Adipocyte (in vitro differentiated cells): ENCODE measurements around the gene CELF1.

ENCODE experiments used
- DNase-seq: peaks from one replicate; pipeline ENCODE4 v3.0.0-alpha.2; 2015; ENCODE audit warnings: low read depth
- H3K27me3 ChIP-seq: replicated peaks from 2 replicates; pipeline ENCODE4 v1.7.0; 2013; ENCODE audit warnings: mild to moderate bottlenecking, low read length, moderate library complexity; ENCODE audit not compliant: control insufficient read depth, insufficient read depth
- H3K36me3 ChIP-seq: 2 replicates; pipeline ENCODE4 v1.7.0; 2013; ENCODE audit warnings: low read length, mild to moderate bottlenecking, moderate library complexity; ENCODE audit not compliant: control insufficient read depth, insufficient read depth, severe bottlenecking
- H3K4me1 ChIP-seq: 2 replicates; pipeline ENCODE4 v1.7.0; 2013; ENCODE audit warnings: mild to moderate bottlenecking, low read length, moderate library complexity; ENCODE audit not compliant: control insufficient read depth, insufficient read depth
- H3K4me3 ChIP-seq: 2 replicates; pipeline ENCODE4 v1.7.0; 2013; ENCODE audit warnings: mild to moderate bottlenecking, low read length, moderate library complexity
- H3K9ac ChIP-seq: 2 replicates; pipeline ENCODE4 v1.7.0; 2013; ENCODE audit warnings: mild to moderate bottlenecking, low read length, moderate library complexity
- H3K9me3 ChIP-seq: 2 replicates; pipeline ENCODE4 v1.7.0; 2013; ENCODE audit warnings: mild to moderate bottlenecking, low read length, moderate library complexity; ENCODE audit not compliant: control insufficient read depth

Gene CELF1

GRCh38 chr11:47552566-47553405, at the start of gene CELF1:
CELF1 (minus strand) TSS chr11:47553132; CDS start chr11:47499523, 53,609 bp downstream.
- Histone ChIP-seq H3K4me1 (peaks cover 20% of the 10 kb centered on the region), H3K9me3 (no peaks in the 10 kb centered on the region), H3K27me3 (no peaks in the 10 kb centered on the region), H3K36me3 (no peaks in the 10 kb centered on the region), H3K9ac (peak within 1 kb of the TSS; percentile 99), H3K4me3 (peak within 1 kb of the TSS; percentile 92)
- DNase-seq = peak; percentile 98

- no peaks in the 10 kb centered on the region for H3K36me3 ChIP-seq
- peaks cover 8% of the 10 kb centered on the region for H3K27me3 ChIP-seq
Observed at GRCh38 chr11:47599902-47600301, 47.0 kb upstream of the CELF1 start.

GRCh38 chr11:47595967-47596366, 43.0 kb upstream of the CELF1 start:
- Histone ChIP-seq H3K36me3 (no peaks in the 10 kb centered on the region), H3K4me3 (no peak overlapping the region), H3K4me1 (peaks cover 4% of the 10 kb centered on the region), H3K9me3 (no peaks in the 10 kb centered on the region), H3K27me3 (peaks cover 35% of the 10 kb centered on the region), H3K9ac (no peak overlapping the region)
- no peak for DNase-seq

More at GRCh38 chr11:47599902-47600301, 47.0 kb upstream of the CELF1 start:
- Histone ChIP-seq H3K4me1 (peaks cover 4% of the 10 kb centered on the region), H3K9ac (no peak overlapping the region), H3K9me3 (no peaks in the 10 kb centered on the region), H3K4me3 (no peak overlapping the region)
- no peak for DNase-seq

- H3K27me3 ChIP-seq = peaks cover 38% of the 10 kb centered on the region
- H3K9me3 ChIP-seq = no peaks in the 10 kb centered on the region
- no peak overlapping the region for H3K4me3 ChIP-seq
- no peak for DNase-seq
- no peak overlapping the region for H3K9ac ChIP-seq
- H3K36me3 ChIP-seq = no peaks in the 10 kb centered on the region
- H3K4me1 ChIP-seq = peaks cover 4% of the 10 kb centered on the region
Observed at GRCh38 chr11:47595029-47595428, 42.1 kb upstream of the CELF1 start.

GRCh38 chr11:47593934-47594855, 41.3 kb upstream of the CELF1 start, which contains the start of gene C1QTNF4:
C1QTNF4 (minus strand) TSS chr11:47594411; CDS start chr11:47590810, 3,601 bp downstream.
- Histone ChIP-seq H3K9me3 (no peaks in the 10 kb centered on the region), H3K9ac (no peak within 1 kb of the TSS), H3K36me3 (no peaks in the 10 kb centered on the region), H3K4me3 (no peak within 1 kb of the TSS), H3K4me1 (no peaks in the 10 kb centered on the region), H3K27me3 (peaks cover 42% of the 10 kb centered on the region)
- peak; percentile 39 for DNase-seq

GRCh38 chr11:47593492-47593933, 40.6 kb upstream of the CELF1 start:
- no peak overlapping the region for H3K4me3 ChIP-seq
- no peak for DNase-seq
- peaks cover 48% of the 10 kb centered on the region for H3K27me3 ChIP-seq

GRCh38 chr11:47592970-47593369, 40.0 kb upstream of the CELF1 start:
- H3K4me1 ChIP-seq = no peaks in the 10 kb centered on the region
- no peaks in the 10 kb centered on the region for H3K9me3 ChIP-seq
- H3K4me3 ChIP-seq = no peak overlapping the region
- H3K9ac ChIP-seq = no peak overlapping the region
- no peak for DNase-seq
- H3K27me3 ChIP-seq = peaks cover 48% of the 10 kb centered on the region
- H3K36me3 ChIP-seq = no peaks in the 10 kb centered on the region

More at GRCh38 chr11:47593492-47593933, 40.6 kb upstream of the CELF1 start:
- Histone ChIP-seq H3K36me3 (no peaks in the 10 kb centered on the region), H3K4me1 (no peaks in the 10 kb centered on the region), H3K9ac (no peak overlapping the region), H3K9me3 (no peaks in the 10 kb centered on the region)

- Histone ChIP-seq H3K9me3 (no peaks in the 10 kb centered on the region), H3K4me1 (peaks cover 6% of the 10 kb centered on the region), H3K27me3 (peaks cover 48% of the 10 kb centered on the region), H3K4me3 (no peak overlapping the region), H3K9ac (no peak overlapping the region), H3K36me3 (no peaks in the 10 kb centered on the region)
- no peak for DNase-seq
Observed at GRCh38 chr11:47592251-47592650, 39.3 kb upstream of the CELF1 start.

- Histone ChIP-seq H3K9me3 (no peaks in the 10 kb centered on the region), H3K36me3 (no peaks in the 10 kb centered on the region), H3K27me3 (peaks cover 48% of the 10 kb centered on the region), H3K9ac (no peak overlapping the region), H3K4me1 (peaks cover 7% of the 10 kb centered on the region), H3K4me3 (no peak overlapping the region)
- DNase-seq = no peak
Observed at GRCh38 chr11:47591764-47592163, 38.8 kb upstream of the CELF1 start.

- no peak overlapping the region for H3K9ac ChIP-seq
- no peak for DNase-seq
- peaks cover 43% of the 10 kb centered on the region for H3K27me3 ChIP-seq
- H3K9me3 ChIP-seq = no peaks in the 10 kb centered on the region
- no peak overlapping the region for H3K4me3 ChIP-seq
- peaks cover 18% of the 10 kb centered on the region for H3K4me1 ChIP-seq
- no peaks in the 10 kb centered on the region for H3K36me3 ChIP-seq
Observed at GRCh38 chr11:47589977-47590861, 37.3 kb upstream of the CELF1 start.
